ENCODE results near the gene LRRC27. TPM values are rescaled to one million over a fixed set of nuclear protein-coding genes. Genes with fewer than 3 reads are reported as not detected.

LRRC27 gene
- total RNA-seq, 2 experiments from 2014 or later = 2.4 to 2.8 TPM

DNA sequence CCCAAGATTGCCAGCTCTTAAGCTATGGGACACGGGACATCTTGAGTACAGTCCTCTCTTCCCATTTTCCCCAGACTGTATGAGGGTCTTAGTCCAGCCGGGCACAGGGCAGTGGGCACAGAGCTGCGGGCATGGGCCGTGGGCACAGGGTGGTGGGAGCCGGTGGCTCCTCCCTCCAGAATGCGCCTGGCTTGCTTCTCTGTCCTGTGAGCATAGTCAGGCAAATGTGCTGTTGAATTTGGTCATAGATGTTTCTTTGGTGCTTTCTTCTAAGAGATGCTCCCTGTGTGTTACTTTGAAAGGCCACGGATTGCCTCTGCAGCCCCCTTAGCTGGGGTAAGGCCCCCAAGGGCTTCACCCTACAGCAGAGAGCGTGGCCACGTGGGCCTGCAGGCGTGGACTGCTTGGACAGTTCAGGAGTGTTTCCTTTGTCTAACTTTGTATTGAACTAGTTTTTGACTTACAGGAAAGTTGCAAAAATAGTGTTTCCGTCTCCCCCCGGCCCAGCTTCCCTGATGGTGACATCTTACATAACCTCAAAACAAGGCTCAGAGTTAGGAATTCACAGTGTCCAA is 24.7 kb downstream of the LRRC27 start:
- no peaks in the 10 kb centered on the region for H3K36me3 Mint-ChIP-seq (ENCODE audit: low read depth)
- POLR2A ChIA-PET = no interaction called here
- Histone ChIP-seq H3K4me1 (ENCODE audit: insufficient read depth, low read length) (peaks cover 5% of the 10 kb centered on the region), H3K4me3 (ENCODE audit: low read length) (no peak overlapping the region), H3K27me3 (ENCODE audit: control insufficient read depth in 1 of 2, insufficient read depth in 2 of 2, low read length in 2 of 2) (no peaks in the 10 kb centered on the region), H3K27ac (ENCODE audit: low read depth in 1 of 2, low read length in 2 of 2) (no peak overlapping the region), H3K36me3 (ENCODE audit: insufficient read depth, low read length) (no peaks in the 10 kb centered on the region), H3K9me3 (ENCODE audit: control insufficient read depth in 1 of 2, insufficient read depth in 1 of 2, low read length in 2 of 2) (no peaks in the 10 kb centered on the region)
- no peak overlapping the region for H3K27ac Mint-ChIP-seq
- ATAC-seq (ENCODE audit: poor library complexity) (no peak), DNase-seq (no peak)
- no peaks in the 10 kb centered on the region for H3K9me3 Mint-ChIP-seq
- no peaks in the 10 kb centered on the region for H3K27me3 Mint-ChIP-seq
- no peak overlapping the region for H3K4me3 Mint-ChIP-seq
- CTCF ChIA-PET = no interaction called here
- H3K4me1 Mint-ChIP-seq (ENCODE audit: low read depth) = no peaks in the 10 kb centered on the region
- TF ChIP-seq, protein P1, sequence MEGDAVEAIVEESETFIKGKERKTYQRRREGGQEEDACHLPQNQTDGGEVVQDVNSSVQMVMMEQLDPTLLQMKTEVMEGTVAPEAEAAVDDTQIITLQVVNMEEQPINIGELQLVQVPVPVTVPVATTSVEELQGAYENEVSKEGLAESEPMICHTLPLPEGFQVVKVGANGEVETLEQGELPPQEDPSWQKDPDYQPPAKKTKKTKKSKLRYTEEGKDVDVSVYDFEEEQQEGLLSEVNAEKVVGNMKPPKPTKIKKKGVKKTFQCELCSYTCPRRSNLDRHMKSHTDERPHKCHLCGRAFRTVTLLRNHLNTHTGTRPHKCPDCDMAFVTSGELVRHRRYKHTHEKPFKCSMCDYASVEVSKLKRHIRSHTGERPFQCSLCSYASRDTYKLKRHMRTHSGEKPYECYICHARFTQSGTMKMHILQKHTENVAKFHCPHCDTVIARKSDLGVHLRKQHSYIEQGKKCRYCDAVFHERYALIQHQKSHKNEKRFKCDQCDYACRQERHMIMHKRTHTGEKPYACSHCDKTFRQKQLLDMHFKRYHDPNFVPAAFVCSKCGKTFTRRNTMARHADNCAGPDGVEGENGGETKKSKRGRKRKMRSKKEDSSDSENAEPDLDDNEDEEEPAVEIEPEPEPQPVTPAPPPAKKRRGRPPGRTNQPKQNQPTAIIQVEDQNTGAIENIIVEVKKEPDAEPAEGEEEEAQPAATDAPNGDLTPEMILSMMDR (IDR thresholded peaks at IDR 0.05) = no peak
- intact Hi-C loops (cut with DNase I, micrococcal nuclease) = no loop called here

DNA sequence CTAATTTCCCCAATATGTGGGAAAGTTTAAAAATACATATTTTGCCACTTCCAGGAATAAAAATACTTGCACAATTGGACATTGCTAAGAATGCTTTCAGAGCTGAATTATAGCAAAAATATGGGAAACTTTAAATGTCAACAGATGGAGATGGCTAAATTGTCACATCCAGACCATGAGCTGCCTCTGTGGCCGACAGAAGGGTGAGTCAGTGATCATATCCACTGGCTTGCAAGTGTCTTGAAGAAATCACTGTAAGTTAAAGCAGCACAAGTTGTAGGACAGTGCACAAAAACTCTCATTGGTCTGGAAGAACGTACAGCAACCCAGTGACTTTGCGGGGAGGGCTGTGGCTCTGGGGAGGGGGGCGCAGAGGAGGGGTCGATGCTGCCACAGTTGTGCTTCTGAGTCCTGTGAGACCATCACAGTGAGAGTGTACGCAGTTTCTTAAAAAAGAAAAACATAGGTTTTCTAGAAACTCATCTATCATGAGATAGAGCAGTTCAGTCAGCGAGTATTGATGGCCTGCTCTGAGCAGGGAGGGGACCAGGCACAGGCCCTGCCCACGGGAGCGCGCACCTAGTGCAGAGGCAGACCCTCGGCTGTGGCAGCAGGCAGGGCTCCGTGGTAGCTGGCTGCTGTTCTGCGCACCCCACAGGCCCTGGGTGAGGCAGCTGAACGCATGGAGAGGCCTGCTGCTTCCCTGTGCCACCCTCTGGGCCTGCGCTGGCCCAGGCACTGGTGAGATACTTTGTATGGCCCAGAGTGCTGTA is 25.5 kb downstream of the LRRC27 start:
- Histone ChIP-seq H3K27me3 (ENCODE audit: control insufficient read depth in 1 of 2, insufficient read depth in 2 of 2, low read length in 2 of 2) (no peaks in the 10 kb centered on the region), H3K36me3 (ENCODE audit: insufficient read depth, low read length) (no peaks in the 10 kb centered on the region), H3K4me1 (ENCODE audit: insufficient read depth, low read length) (peaks cover 4% of the 10 kb centered on the region), H3K4me3 (ENCODE audit: low read length) (no peak overlapping the region), H3K9me3 (ENCODE audit: control insufficient read depth in 1 of 2, insufficient read depth in 1 of 2, low read length in 2 of 2) (no peaks in the 10 kb centered on the region), H3K27ac (ENCODE audit: low read depth in 1 of 2, low read length in 2 of 2) (no peak overlapping the region)
- DNase-seq (no peak), ATAC-seq (ENCODE audit: poor library complexity) (no peak)
- POLR2A ChIA-PET = no interaction called here
- no peak overlapping the region for H3K4me3 Mint-ChIP-seq
- intact Hi-C loops (cut with DNase I, micrococcal nuclease) = no loop called here
- no peak overlapping the region for H3K27ac Mint-ChIP-seq
- CTCF ChIA-PET = no interaction called here
- H3K9me3 Mint-ChIP-seq = no peaks in the 10 kb centered on the region
- TF ChIP-seq, protein P1 (IDR thresholded peaks at IDR 0.05) = no peak
- no peaks in the 10 kb centered on the region for H3K27me3 Mint-ChIP-seq
- H3K36me3 Mint-ChIP-seq (ENCODE audit: low read depth) = no peaks in the 10 kb centered on the region
- H3K4me1 Mint-ChIP-seq (ENCODE audit: low read depth) = no peaks in the 10 kb centered on the region

DNA sequence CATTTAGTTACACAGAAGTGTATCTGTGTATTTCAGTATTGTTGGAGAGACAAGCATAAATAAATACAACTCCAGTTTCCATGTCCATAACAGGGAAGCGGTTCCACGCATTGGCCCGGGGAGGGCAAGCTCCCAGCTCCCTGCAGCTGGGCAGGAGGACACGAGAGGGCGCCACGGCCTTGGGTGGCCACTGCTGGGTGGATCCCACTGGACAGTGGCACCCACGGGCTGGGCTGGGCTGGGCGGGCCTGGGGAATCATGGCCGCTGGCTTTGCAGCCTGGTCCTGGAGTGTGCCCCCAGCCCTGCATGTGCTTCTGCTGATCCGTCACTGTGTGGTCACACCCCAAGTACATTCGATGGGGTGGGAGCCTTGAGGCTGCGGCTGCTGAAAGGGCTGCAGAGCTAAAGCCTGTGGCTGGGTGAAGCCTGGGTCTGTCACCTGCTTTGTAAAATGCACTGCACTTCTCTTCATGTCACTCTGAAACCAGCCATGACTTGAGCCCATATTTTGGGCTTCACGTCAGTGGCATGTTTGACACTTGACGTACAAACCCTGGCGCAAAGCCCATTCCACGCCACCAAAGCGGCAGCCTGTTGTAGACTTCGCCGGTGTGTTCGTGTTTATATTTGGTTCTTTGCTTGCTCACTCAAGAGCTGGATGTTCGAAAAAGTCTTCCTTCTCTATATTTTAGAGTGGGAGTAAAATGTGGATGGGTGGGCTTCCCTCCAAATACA is 27.5 kb downstream of the LRRC27 start:
- H3K36me3 ChIP-seq (ENCODE audit: insufficient read depth, low read length) = peaks cover 4% of the 10 kb centered on the region
- no peak overlapping the region for H3K27ac Mint-ChIP-seq
- H3K4me3 ChIP-seq (ENCODE audit: low read length) = no peak overlapping the region
- H3K27me3 ChIP-seq (ENCODE audit: control insufficient read depth in 1 of 2, insufficient read depth in 2 of 2, low read length in 2 of 2) = no peaks in the 10 kb centered on the region
- H3K9me3 ChIP-seq (ENCODE audit: control insufficient read depth in 1 of 2, insufficient read depth in 1 of 2, low read length in 2 of 2) = peaks cover 0 to 7% of the 10 kb centered on the region in 2 experiments
- TF ChIP-seq, protein P1 (IDR thresholded peaks at IDR 0.05) = no peak
- H3K27ac ChIP-seq (ENCODE audit: low read depth in 1 of 2, low read length in 2 of 2) = no peak overlapping the region
- CTCF ChIA-PET = no interaction called here
- H3K4me1 Mint-ChIP-seq (ENCODE audit: low read depth) = no peaks in the 10 kb centered on the region
- no peaks in the 10 kb centered on the region for H3K9me3 Mint-ChIP-seq
- H3K4me3 Mint-ChIP-seq = no peak overlapping the region
- no peaks in the 10 kb centered on the region for H3K36me3 Mint-ChIP-seq (ENCODE audit: low read depth)
- DNase-seq (no peak), ATAC-seq (ENCODE audit: poor library complexity) (no peak)
- intact Hi-C loops (cut with DNase I, micrococcal nuclease) = no loop called here
- H3K27me3 Mint-ChIP-seq = no peaks in the 10 kb centered on the region
- peaks cover 4% of the 10 kb centered on the region for H3K4me1 ChIP-seq (ENCODE audit: insufficient read depth, low read length)
- POLR2A ChIA-PET = no interaction called here
